ENCODE measurements around the gene SNRPB.

Gene SNRPB

GRCh38 chr20:2420510-2420909, 50.1 kb downstream of the SNRPB start:
- DNase-seq (ENCODE audit: low spot score) = no peak

- no peak for DNase-seq (ENCODE audit: low spot score)
Measured at GRCh38 chr20:2418388-2418787, 52.2 kb downstream of the SNRPB start.

DNA sequence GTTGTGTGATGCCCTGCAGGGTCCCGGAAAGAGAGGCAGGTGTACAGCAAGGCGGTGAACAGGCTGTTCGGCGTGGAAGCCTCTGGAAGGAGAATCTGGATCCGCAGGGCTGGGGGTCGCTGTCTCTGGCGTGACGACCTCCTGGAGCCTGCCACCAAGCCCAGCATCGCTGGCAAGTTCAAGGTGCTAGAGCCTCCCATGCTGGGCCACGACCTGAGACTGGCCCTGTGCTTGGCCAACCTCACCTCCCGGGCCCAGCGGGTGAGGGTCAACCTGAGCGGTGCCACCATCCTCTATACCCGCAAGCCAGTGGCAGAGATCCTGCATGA, 53.4 kb downstream of the SNRPB start:
- no peak for DNase-seq (ENCODE audit: low spot score)

DNA sequence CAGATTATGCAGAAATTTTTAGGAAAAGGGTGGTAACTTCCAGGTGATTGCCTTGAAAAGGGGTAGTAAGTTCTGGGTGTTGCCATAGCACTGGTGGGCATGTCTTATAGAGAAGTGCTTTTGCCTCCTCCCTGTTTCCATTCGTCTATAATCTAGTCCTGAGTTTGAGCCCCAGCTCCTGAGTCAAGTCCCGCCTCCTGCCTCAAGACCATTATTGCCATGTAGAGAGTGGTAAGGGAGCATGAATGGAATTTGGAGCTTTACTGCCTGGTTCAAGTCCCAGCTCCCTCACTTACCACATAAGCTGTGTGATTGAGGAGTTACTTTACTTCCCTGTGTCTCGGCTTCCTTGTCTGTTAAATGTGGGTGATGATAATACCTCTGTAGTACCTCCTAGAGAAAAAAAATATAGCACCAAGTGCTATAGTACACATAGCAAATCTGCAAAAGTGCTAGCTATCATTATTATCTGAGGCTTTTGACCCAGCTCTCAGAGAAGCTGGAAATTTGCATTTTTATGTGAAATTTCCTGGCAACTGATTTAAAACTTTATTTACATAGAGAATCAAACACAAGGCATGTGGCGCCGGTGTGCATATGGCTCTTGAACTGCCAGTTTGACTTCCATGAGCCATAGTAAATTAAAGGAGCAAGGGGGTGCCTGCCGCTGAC, 53.9 kb downstream of the SNRPB start:
- DNase-seq (ENCODE audit: low spot score) = no peak

All from kidney capillary endothelial cell (primary cell).